ENCODE measurements around the gene PIP5K1B.

PIP5K1B gene

DNA sequence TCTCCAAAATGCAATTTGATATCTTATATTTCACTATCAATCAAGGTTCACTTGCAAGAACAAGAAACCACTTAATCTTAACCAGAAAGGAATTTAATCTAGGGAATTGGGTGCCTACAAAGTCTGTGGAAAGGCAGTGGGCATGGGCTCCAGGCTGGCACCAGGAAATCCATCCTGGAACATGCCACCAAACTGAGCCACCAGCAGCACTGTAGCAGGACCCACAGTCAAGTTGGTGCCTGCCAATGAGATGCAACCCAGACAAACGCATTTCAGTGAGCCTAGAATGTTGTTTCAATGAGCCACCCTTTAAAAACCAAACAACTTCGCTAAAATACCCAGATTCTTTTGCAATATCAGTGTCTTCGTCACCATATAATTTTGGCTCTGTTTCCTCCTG lies 237.8 kb downstream of the PIP5K1B start:
- Histone ChIP-seq H3K79me2 (ENCODE audit: insufficient read depth, low read length) (no peaks in the 10 kb centered on the region), H3K4me1 (ENCODE audit: insufficient read depth, low read length, severe bottlenecking) (peaks cover 26% of the 10 kb centered on the region), H3K27me3 (ENCODE audit: insufficient read depth, low read length) (no peaks in the 10 kb centered on the region), H3K9me2 (ENCODE audit: low read depth, low read length) (no peaks in the 10 kb centered on the region), H2AFZ (ENCODE audit: low read length) (no peak overlapping the region), H3K9ac (ENCODE audit: low read length) (no peak overlapping the region), H3K36me3 (ENCODE audit: insufficient read depth, low read length) (no peaks in the 10 kb centered on the region), H3F3A (ENCODE audit: insufficient read depth, low read length) (no peaks in the 10 kb centered on the region), H3K27ac (ENCODE audit: low read depth, low read length, poor library complexity, severe bottlenecking) (peak overlapping the region; percentile 40), H3K9me3 (ENCODE audit: low read length) (no peaks in the 10 kb centered on the region), H3K4me2 (ENCODE audit: low read length) (no peak overlapping the region), H4K20me1 (ENCODE audit: insufficient read depth, low read length) (no peaks in the 10 kb centered on the region), H3K4me3 (ENCODE audit: low read depth, low read length, poor library complexity, severe bottlenecking) (no peak overlapping the region)
- TF ChIP-seq EZH2 (IDR thresholded peaks at IDR 0.05; ENCODE audit: borderline replicate concordance, low read length), result no peak
- TF ChIP-seq CTCF (IDR thresholded peaks at IDR 0.05; ENCODE audit: low read length), result no peak

- no peaks in the 10 kb centered on the region for H3K9me3 ChIP-seq (ENCODE audit: low read length)
- TF ChIP-seq CTCF (IDR thresholded peaks at IDR 0.05; ENCODE audit: low read length), result no peak
- no peak for TF ChIP-seq EZH2 (IDR thresholded peaks at IDR 0.05; ENCODE audit: borderline replicate concordance, low read length)
- no peaks in the 10 kb centered on the region for H3K36me3 ChIP-seq (ENCODE audit: insufficient read depth, low read length)
- no peaks in the 10 kb centered on the region for H3K79me2 ChIP-seq (ENCODE audit: insufficient read depth, low read length)
- H3K27ac ChIP-seq (ENCODE audit: low read depth, low read length, poor library complexity, severe bottlenecking), result no peak overlapping the region
- no peaks in the 10 kb centered on the region for H3F3A ChIP-seq (ENCODE audit: insufficient read depth, low read length)
- no peak overlapping the region for H2AFZ ChIP-seq (ENCODE audit: low read length)
- peaks cover 14% of the 10 kb centered on the region for H3K4me1 ChIP-seq (ENCODE audit: insufficient read depth, low read length, severe bottlenecking)
- no peaks in the 10 kb centered on the region for H3K9me2 ChIP-seq (ENCODE audit: low read depth, low read length)
- no peak overlapping the region for H3K4me3 ChIP-seq (ENCODE audit: low read depth, low read length, poor library complexity, severe bottlenecking)
- no peaks in the 10 kb centered on the region for H4K20me1 ChIP-seq (ENCODE audit: insufficient read depth, low read length)
- no peak overlapping the region for H3K4me2 ChIP-seq (ENCODE audit: low read length)
- H3K9ac ChIP-seq (ENCODE audit: low read length), result no peak overlapping the region
- H3K27me3 ChIP-seq (ENCODE audit: insufficient read depth, low read length), result no peaks in the 10 kb centered on the region
Measured at GRCh38 chr9:68947015-68947414, 242.0 kb downstream of the PIP5K1B start.

GRCh38 chr9:68947842-68948569 lies 243.0 kb downstream of the PIP5K1B start:
- Histone ChIP-seq H3K9ac (ENCODE audit: low read length) (no peak overlapping the region), H3K27ac (ENCODE audit: low read depth, low read length, poor library complexity, severe bottlenecking) (no peak overlapping the region), H3K9me3 (ENCODE audit: low read length) (no peaks in the 10 kb centered on the region), H3K9me2 (ENCODE audit: low read depth, low read length) (no peaks in the 10 kb centered on the region), H3K4me1 (ENCODE audit: insufficient read depth, low read length, severe bottlenecking) (peaks cover 4% of the 10 kb centered on the region), H3K4me3 (ENCODE audit: low read depth, low read length, poor library complexity, severe bottlenecking) (no peak overlapping the region), H3K79me2 (ENCODE audit: insufficient read depth, low read length) (no peaks in the 10 kb centered on the region), H3K4me2 (ENCODE audit: low read length) (no peak overlapping the region), H3F3A (ENCODE audit: insufficient read depth, low read length) (no peaks in the 10 kb centered on the region), H4K20me1 (ENCODE audit: insufficient read depth, low read length) (no peaks in the 10 kb centered on the region), H2AFZ (ENCODE audit: low read length) (no peak overlapping the region), H3K27me3 (ENCODE audit: insufficient read depth, low read length) (no peaks in the 10 kb centered on the region), H3K36me3 (ENCODE audit: insufficient read depth, low read length) (no peaks in the 10 kb centered on the region)
- TF ChIP-seq EZH2 (IDR thresholded peaks at IDR 0.05; ENCODE audit: borderline replicate concordance, low read length) (no peak), CTCF (IDR thresholded peaks at IDR 0.05; ENCODE audit: low read length) (no peak)
